IMR-90 (cell line): ENCODE results near the gene SLC6A6. TPM values are rescaled to one million over a fixed set of nuclear protein-coding genes. Genes with fewer than 3 reads are reported as not detected.

Source experiments
- ATAC-seq: fragments of 200-7000 bp; cut with Tn5 transposase; 2 replicates; pipeline ENCODE4 v1.9.1; 2020; ENCODE audit warnings: low read depth, mild to moderate bottlenecking, moderate library complexity
- BruUV-seq: library from RNA; stranded (reverse); fragments of 400-500 nt; replicated peaks from 2 replicates; lab custom pipeline; 2021; lab: Mats Ljungman, UMichigan
- CTCF ChIA-PET: fragments of 300-600 bp; formaldehyde crosslinking; extraction: SDS; loops from one replicate; lab custom pipeline; 2021; ENCODE audit warnings: antibody characterized with exemption; lab: Yijun Ruan, JAX
- POLR2A ChIA-PET: fragments of 300-600 bp; sonication (Branson Sonifier 250); formaldehyde crosslinking; loops from one replicate; lab custom pipeline; 2022; ENCODE audit warnings: antibody characterized with exemption; ENCODE audit not compliant: unreplicated experiment; lab: Charles Lee
- DNase-seq: peaks from one replicate; pipeline ENCODE4 v3.0.0; 2013
- H2AFZ ChIP-seq: replicated peaks from 2 replicates; pipeline ENCODE3; 2013; ENCODE audit warnings: low read length, mild to moderate bottlenecking; ENCODE audit not compliant: poor library complexity
- H2AK5ac ChIP-seq: 2 replicates; pipeline ENCODE4 v1.6.1; 2013; ENCODE audit warnings: low read depth, low read length, inconsistent platforms
- H2AK9ac ChIP-seq: replicated peaks from 2 replicates; pipeline ENCODE3; 2013; ENCODE audit warnings: mild to moderate bottlenecking, low read depth, low read length, moderate library complexity; ENCODE audit not compliant: poor library complexity
- H2BK120ac ChIP-seq: 2 replicates; pipeline ENCODE4 v1.6.1; 2013; ENCODE audit warnings: low read depth, low read length, inconsistent platforms
- H2BK15ac ChIP-seq: 3 replicates; pipeline ENCODE4 v1.6.1; 2013; ENCODE audit warnings: low read depth, low read length, inconsistent platforms
- H2BK20ac ChIP-seq: 2 replicates; pipeline ENCODE4 v1.6.1; 2013; ENCODE audit warnings: low read depth, mild to moderate bottlenecking, inconsistent platforms, low read length, moderate library complexity
- H2BK5ac ChIP-seq: 2 replicates; pipeline ENCODE4 v1.6.1; 2013; ENCODE audit warnings: mild to moderate bottlenecking, low read depth, low read length, inconsistent platforms; ENCODE audit not compliant: poor library complexity, severe bottlenecking
- H3K14ac ChIP-seq: replicated peaks from 2 replicates; pipeline ENCODE4 v1.6.1; 2013; ENCODE audit warnings: low read depth, low read length, inconsistent platforms
- H3K18ac ChIP-seq: 2 replicates; pipeline ENCODE4 v1.6.1; 2013; ENCODE audit warnings: low read depth, low read length, control low read depth
- H3K23ac ChIP-seq: 2 replicates; pipeline ENCODE4 v1.6.1; 2013; ENCODE audit warnings: low read depth, low read length, inconsistent platforms
- H3K27ac ChIP-seq: 2 replicates; pipeline ENCODE4 v1.5.1; 2013; ENCODE audit warnings: mild to moderate bottlenecking, control low read depth, low read length; ENCODE audit not compliant: insufficient read depth
- H3K27me3 ChIP-seq: 2 replicates; pipeline ENCODE4 v1.6.1; 2013; ENCODE audit warnings: low read length; ENCODE audit not compliant: control insufficient read depth, insufficient read depth
- H3K36me3 ChIP-seq: 2 replicates; pipeline ENCODE4 v1.6.1; 2013; ENCODE audit warnings: low read length, mixed read lengths; ENCODE audit not compliant: control insufficient read depth, insufficient read depth
- H3K4ac ChIP-seq: 2 replicates; pipeline ENCODE4 v1.6.1; 2013; ENCODE audit warnings: low read depth, low read length, inconsistent platforms
- H3K4me1 ChIP-seq: 2 replicates; pipeline ENCODE4 v1.6.1; 2013; ENCODE audit warnings: low read length, mixed read lengths; ENCODE audit not compliant: control insufficient read depth, insufficient read depth
- H3K4me2 ChIP-seq: 2 replicates; pipeline ENCODE4 v1.6.1; 2013; ENCODE audit warnings: low read depth, mild to moderate bottlenecking, control low read depth, low read length, moderate library complexity
- H3K4me3 ChIP-seq: 2 replicates; pipeline ENCODE4 v1.5.1; 2013; ENCODE audit warnings: low read depth, mild to moderate bottlenecking, control low read depth, low read length, moderate library complexity; ENCODE audit not compliant: insufficient read depth
- H3K56ac ChIP-seq: 2 replicates; pipeline ENCODE4 v1.6.1; 2013; ENCODE audit warnings: low read length, inconsistent platforms; ENCODE audit not compliant: insufficient read depth; ENCODE audit errors: extremely low read depth
- H3K79me1 ChIP-seq, 2 experiments: 2 replicates each; pipeline ENCODE4 v1.6.1; 2013; ENCODE audit warnings: low read length in 2 of 2, inconsistent platforms in 1 of 2, low read depth in 1 of 2
- H3K9ac ChIP-seq: 2 replicates; pipeline ENCODE4 v1.6.1; 2013; ENCODE audit warnings: low read depth, low read length, control low read depth
- H3K9me1 ChIP-seq: 2 replicates; pipeline ENCODE4 v1.6.1; 2013; ENCODE audit warnings: low read length, inconsistent platforms; ENCODE audit not compliant: insufficient read depth
- H3K9me3 ChIP-seq: 2 replicates; pipeline ENCODE4 v1.6.1; 2013; ENCODE audit warnings: low read length; ENCODE audit not compliant: control insufficient read depth, insufficient read depth
- H4K20me1 ChIP-seq: 2 replicates; pipeline ENCODE4 v1.6.1; 2013; ENCODE audit warnings: low read length, inconsistent platforms; ENCODE audit not compliant: insufficient read depth
- H4K5ac ChIP-seq: 2 replicates; pipeline ENCODE4 v1.6.1; 2013; ENCODE audit warnings: mild to moderate bottlenecking, low read depth, low read length, control low read depth
- H4K8ac ChIP-seq, 2 experiments: 2 replicates each; pipeline ENCODE4 v1.6.1; 2013; ENCODE audit warnings: low read depth in 2 of 2, low read length in 2 of 2, control low read depth in 1 of 2, inconsistent platforms in 1 of 2
- H4K91ac ChIP-seq: 2 replicates; pipeline ENCODE4 v1.6.1; 2013; ENCODE audit warnings: low read depth, low read length, inconsistent platforms; ENCODE audit not compliant: insufficient read depth
- BHLHE40 ChIP-seq: fragments of 150-350 bp; IDR thresholded peaks from 2 replicates; pipeline ENCODE4 v1.6.1; 2016; ENCODE audit warnings: mild to moderate bottlenecking, low read depth, low read length
- CEBPB ChIP-seq: IDR thresholded peaks from 2 replicates; pipeline ENCODE4 v1.6.1; 2012; ENCODE audit warnings: low read depth, low read length, improper control_type of control experiment
- FOS ChIP-seq: fragments of 150-350 bp; IDR thresholded peaks from 2 replicates; pipeline ENCODE4 v1.6.1; 2016; ENCODE audit warnings: low read depth, low read length
- MAFK ChIP-seq: IDR thresholded peaks from 2 replicates; pipeline ENCODE4 v1.6.1; 2012; ENCODE audit warnings: low read depth, low read length, improper control_type of control experiment
- MAZ ChIP-seq: IDR thresholded peaks from 2 replicates; pipeline ENCODE4 v1.6.1; 2012; ENCODE audit warnings: low read depth, mild to moderate bottlenecking, low read length, improper control_type of control experiment, moderate library complexity, borderline replicate concordance
- NFE2L2 ChIP-seq: fragments of 150-350 bp; IDR thresholded peaks from 2 replicates; pipeline ENCODE4 v1.6.1; 2016; ENCODE audit warnings: low read depth, mild to moderate bottlenecking, low read length
- POLR2A ChIP-seq: IDR thresholded peaks from 2 replicates; pipeline ENCODE4 v1.6.1; 2012; ENCODE audit warnings: mild to moderate bottlenecking, low read depth, low read length
- RAD21 ChIP-seq: IDR thresholded peaks from 2 replicates; pipeline ENCODE4 v1.6.1; 2012; ENCODE audit warnings: low read length, improper control_type of control experiment
- RCOR1 ChIP-seq: IDR thresholded peaks from 2 replicates; pipeline ENCODE4 v1.6.1; 2012; ENCODE audit warnings: mild to moderate bottlenecking, low read length, improper control_type of control experiment; ENCODE audit not compliant: insufficient replicate concordance
- RFX5 ChIP-seq: IDR thresholded peaks from 2 replicates; pipeline ENCODE4 v1.8.0; 2012; ENCODE audit warnings: low read depth, mild to moderate bottlenecking, low read length, moderate library complexity
- WGBS, 2 experiments: methylation state at CpG; one replicate each; pipeline versions ENCODE4 v1.1.5 to v1.1.7; 2013; ENCODE audit warnings: missing lambda C conversion rate in 2 of 2; ENCODE audit not compliant: insufficient read length in 1 of 2; ENCODE audit errors: extremely low coverage in 2 of 2; 5-methylcytosine and 5-hydroxymethylcytosine counted together
- dilution Hi-C: fragments of 300-500 bp; cut with HindIII; formaldehyde crosslinking; loops from one replicate; pipeline ENCODE4 v1.14.3; 2018; ENCODE audit warnings: low sequenced_read_pairs; ENCODE audit not compliant: unreplicated experiment
- in situ Hi-C: fragments of 300-500 bp; cut with MboI; formaldehyde crosslinking; loops from 3 replicates; pipeline ENCODE4 v1.14.3; 2019; ENCODE audit warnings: low sequenced_read_pairs, inconsistent platforms, mixed read lengths
- intact Hi-C: fragments of 100-400 bp; cut with micrococcal nuclease; formaldehyde crosslinking; loops from 2 replicates; pipeline ENCODE4 v1.10.0; 2022
- polyA plus RNA-seq, 3 experiments: library from polyadenylated mRNA; depleted of rRNA; stranded (reverse); fragments of >200 nt; gene quantifications; 2 replicates each; pipeline ENCODE4 v1.2.3, GENCODE V29; 2012; ENCODE audit warnings: low replicate concordance in 1 of 3
- total RNA-seq: library from RNA; depleted of rRNA; stranded (reverse); fragments of >200 nt; gene quantifications from 2 replicates; pipeline ENCODE4 v1.2.3, GENCODE V29; 2012
- TF ChIP-seq, protein P1 (sequence below): fragments of 150-350 bp; IDR thresholded peaks from 2 replicates; pipeline ENCODE4 v1.6.1; 2016; ENCODE audit warnings: low read depth, mild to moderate bottlenecking, low read length, moderate library complexity, borderline replicate concordance
- TF ChIP-seq, protein P2 (sequence below): fragments of 150-350 bp; IDR thresholded peaks from 2 replicates; pipeline ENCODE4 v1.6.1; 2017; ENCODE audit warnings: mild to moderate bottlenecking, antibody characterized with exemption, low read length, low read depth

SLC6A6 gene
- total and polyA plus RNA-seq, 2 of the 4 experiments (the other 2 are of a cell fraction) = 29.9 to 39.4 TPM

DNA sequence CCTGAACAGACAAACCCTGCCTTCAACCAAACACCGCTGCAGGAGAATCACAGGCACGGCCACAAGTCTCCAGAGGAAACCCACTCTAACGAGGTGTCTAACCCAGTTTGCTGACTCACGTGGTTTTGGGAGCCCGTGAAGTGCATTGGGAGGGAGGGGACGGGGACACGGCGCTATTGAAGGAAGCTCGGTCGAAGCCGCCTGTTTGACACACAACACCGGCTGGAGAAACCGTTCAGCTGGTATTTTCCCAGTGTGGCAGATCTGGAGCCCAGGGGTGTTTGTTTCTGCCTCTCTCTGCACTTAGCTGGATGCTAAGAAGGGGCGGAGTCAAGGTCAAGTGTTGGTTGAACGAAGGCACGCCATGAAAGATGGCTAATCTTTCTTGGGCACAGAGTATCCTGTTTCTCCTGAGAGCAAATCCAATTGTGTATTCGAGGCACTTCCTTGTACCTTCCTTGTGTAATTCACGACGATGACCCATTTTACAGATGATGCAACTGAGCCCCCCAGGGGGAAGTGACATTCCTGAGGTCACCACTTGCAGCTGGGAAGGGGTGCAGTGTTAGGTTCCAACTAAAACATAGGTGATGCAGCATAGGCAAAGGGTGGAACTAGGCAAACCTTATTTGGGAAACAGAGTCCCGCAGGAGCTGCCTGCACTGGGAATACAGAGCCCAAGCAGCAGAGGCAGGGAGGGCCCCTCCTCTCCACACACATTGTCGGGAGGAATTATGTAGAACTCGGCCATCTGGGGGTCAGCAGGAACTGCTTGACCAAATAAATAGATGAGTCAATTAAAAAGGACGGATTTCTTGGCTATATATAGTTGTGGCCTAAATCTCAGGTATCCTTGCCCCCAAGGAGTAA is 22.5 kb downstream of the SLC6A6 start:
- H3K36me3 ChIP-seq = peaks cover 18% of the 10 kb centered on the region; the same call in 1 of the 2 replicates

More for the DNA sequence above, 22.5 kb downstream of the SLC6A6 start:
- ChIA-PET POLR2A (no interaction called here), CTCF (interaction anchor here (0.9 kb wide), 1 partner anchor 12 kb away, joined by 3 read pairs; no protein-coding TSS in a partner anchor)
- DNase-seq (peak; percentile 73), ATAC-seq (peak; percentile 51; the same call in 1 of the 2 replicates)
- H3K27me3 ChIP-seq = no peaks in the 10 kb centered on the region
- H2BK5ac ChIP-seq = peak overlapping the region; percentile 31
- peaks cover 30% of the 10 kb centered on the region for H3K4me1 ChIP-seq
- peaks cover 42% of the 10 kb centered on the region for H4K20me1 ChIP-seq
- H3K4ac ChIP-seq = peak overlapping the region; percentile 76
- BruUV-seq = no TSS peak
- TF ChIP-seq NFE2L2 (no peak), CEBPB (peak; percentile 61; the same call in 1 of the 2 replicates), RFX5 (no peak), FOS (no peak), BHLHE40 (no peak), RAD21 (no peak), MAZ (no peak), MAFK (peak; percentile 23; the same call in 1 of the 2 replicates), RCOR1 (peak; percentile 58), POLR2A (no peak)
- TF ChIP-seq, protein P1, sequence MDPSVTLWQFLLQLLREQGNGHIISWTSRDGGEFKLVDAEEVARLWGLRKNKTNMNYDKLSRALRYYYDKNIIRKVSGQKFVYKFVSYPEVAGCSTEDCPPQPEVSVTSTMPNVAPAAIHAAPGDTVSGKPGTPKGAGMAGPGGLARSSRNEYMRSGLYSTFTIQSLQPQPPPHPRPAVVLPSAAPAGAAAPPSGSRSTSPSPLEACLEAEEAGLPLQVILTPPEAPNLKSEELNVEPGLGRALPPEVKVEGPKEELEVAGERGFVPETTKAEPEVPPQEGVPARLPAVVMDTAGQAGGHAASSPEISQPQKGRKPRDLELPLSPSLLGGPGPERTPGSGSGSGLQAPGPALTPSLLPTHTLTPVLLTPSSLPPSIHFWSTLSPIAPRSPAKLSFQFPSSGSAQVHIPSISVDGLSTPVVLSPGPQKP = no peak
- TF ChIP-seq, protein P2, sequence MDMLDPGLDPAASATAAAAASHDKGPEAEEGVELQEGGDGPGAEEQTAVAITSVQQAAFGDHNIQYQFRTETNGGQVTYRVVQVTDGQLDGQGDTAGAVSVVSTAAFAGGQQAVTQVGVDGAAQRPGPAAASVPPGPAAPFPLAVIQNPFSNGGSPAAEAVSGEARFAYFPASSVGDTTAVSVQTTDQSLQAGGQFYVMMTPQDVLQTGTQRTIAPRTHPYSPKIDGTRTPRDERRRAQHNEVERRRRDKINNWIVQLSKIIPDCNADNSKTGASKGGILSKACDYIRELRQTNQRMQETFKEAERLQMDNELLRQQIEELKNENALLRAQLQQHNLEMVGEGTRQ = no peak
- H2AK9ac ChIP-seq = peak overlapping the region; percentile 68
- peak overlapping the region; percentile 58; the same call in 1 of the 2 replicates for H3K14ac ChIP-seq
- peak overlapping the region; percentile 56 for H3K4me2 ChIP-seq
- peak overlapping the region; percentile 61 for H3K18ac ChIP-seq
- peak overlapping the region; percentile 38; the same call in 1 of the 2 replicates for H2BK20ac ChIP-seq
- in situ Hi-C loops (no loop called here), intact Hi-C loops (no loop called here), dilution Hi-C loops (no loop called here)
- peak overlapping the region; percentile 79; the same call in 1 of the 2 replicates for H2AK5ac ChIP-seq
- H2BK120ac ChIP-seq = peak overlapping the region; percentile 66
- H3K79me1 ChIP-seq = peaks cover 31 to 79% of the 10 kb centered on the region in 2 experiments
- peak overlapping the region; percentile 25 for H3K23ac ChIP-seq
- no peak overlapping the region for H3K4me3 ChIP-seq
- no peaks in the 10 kb centered on the region for H3K9me3 ChIP-seq
- H2AFZ ChIP-seq = peak overlapping the region; percentile 19
- H4K91ac ChIP-seq = peak overlapping the region; percentile 47
- H3K56ac ChIP-seq = no peak overlapping the region
- 52% methylated on average over 13 of the region's 23 CpGs; no CpG with 5 or more reads in 1 of the 2 experiments for WGBS, 2 experiments
- H4K8ac ChIP-seq = peak overlapping the region; percentile 3 to 78; a peak in 2 of 4 replicates
- H2BK15ac ChIP-seq = peak overlapping the region; percentile 66; the same call in 2 of the 3 replicates
- H3K9me1 ChIP-seq = peaks cover 11% of the 10 kb centered on the region
- H3K9ac ChIP-seq = no peak overlapping the region
- H4K5ac ChIP-seq = peak overlapping the region; percentile 15; the same call in 1 of the 2 replicates
- H3K27ac ChIP-seq = no peak overlapping the region
